ENCODE measurements around the gene OIT3. TPM values are rescaled to one million over a fixed set of nuclear protein-coding genes. Genes with fewer than 3 reads are reported as not detected.
"Not testable (repeated sequence)": the region's sequence is repeated elsewhere in the genome, so short reads cannot be mapped to it uniquely, and the experiment has no call there.

Gene OIT3
- polyA plus RNA-seq, 1 experiment: not detected

GRCh38 chr10:72895236-72895850 lies 1.8 kb downstream of the OIT3 start:
- peaks cover 3% of the 10 kb centered on the region for H3K27me3 ChIP-seq (ENCODE audit: control insufficient read depth, insufficient read depth, low read length)
- ChIA-PET POLR2A (no interaction called here), CTCF (interaction anchor here (0.5 kb wide), 1 partner anchor 520 kb away, joined by 3 read pairs; no protein-coding TSS in a partner anchor)
- H3K9me3 ChIP-seq (ENCODE audit: control insufficient read depth, insufficient read depth, low read length): no peaks in the 10 kb centered on the region
- H3K4me3 ChIP-seq (ENCODE audit: low read depth, low read length): no peak overlapping the region
- no peak for DNase-seq (ENCODE audit: low read depth, low spot score)
- no peak overlapping the region for H3K27ac ChIP-seq (ENCODE audit: low read depth, low read length)
- no peak for TF ChIP-seq CTCF (IDR thresholded peaks at IDR 0.05; ENCODE audit: low read depth, low read length)

- no peak for TF ChIP-seq CTCF (IDR thresholded peaks at IDR 0.05; ENCODE audit: low read depth, low read length)
- no peaks in the 10 kb centered on the region for H3K9me3 ChIP-seq (ENCODE audit: control insufficient read depth, insufficient read depth, low read length)
- ChIA-PET POLR2A (no interaction called here), CTCF (no interaction called here)
- no peak for DNase-seq (ENCODE audit: low read depth, low spot score)
- H3K4me3 ChIP-seq (ENCODE audit: low read depth, low read length): no peak overlapping the region
- H3K27ac ChIP-seq (ENCODE audit: low read depth, low read length): no peak overlapping the region
- peaks cover 3% of the 10 kb centered on the region for H3K27me3 ChIP-seq (ENCODE audit: control insufficient read depth, insufficient read depth, low read length)
Observed at GRCh38 chr10:72898616-72899015, 5.1 kb downstream of the OIT3 start.

GRCh38 chr10:72899545-72899944 lies 6.0 kb downstream of the OIT3 start:
- peaks cover 3% of the 10 kb centered on the region for H3K27me3 ChIP-seq (ENCODE audit: control insufficient read depth, insufficient read depth, low read length)
- H3K4me3 ChIP-seq (ENCODE audit: low read depth, low read length): no peak overlapping the region
- no peaks in the 10 kb centered on the region for H3K9me3 ChIP-seq (ENCODE audit: control insufficient read depth, insufficient read depth, low read length)
- CTCF ChIA-PET: no interaction called here
- no peak overlapping the region for H3K27ac ChIP-seq (ENCODE audit: low read depth, low read length)
- POLR2A ChIA-PET: no interaction called here
- TF ChIP-seq CTCF (IDR thresholded peaks at IDR 0.05; ENCODE audit: low read depth, low read length): no peak
- no peak for DNase-seq (ENCODE audit: low read depth, low spot score)

GRCh38 chr10:72903941-72904446 lies 10.5 kb downstream of the OIT3 start:
- H3K27me3 ChIP-seq (ENCODE audit: control insufficient read depth, insufficient read depth, low read length); POLR2A ChIA-PET; DNase-seq (ENCODE audit: low read depth, low spot score); H3K9me3 ChIP-seq (ENCODE audit: control insufficient read depth, insufficient read depth, low read length); CTCF ChIA-PET; H3K27ac ChIP-seq (ENCODE audit: low read depth, low read length); H3K4me3 ChIP-seq (ENCODE audit: low read depth, low read length): not testable (repeated sequence)

GRCh38 chr10:72904806-72905205 lies 11.3 kb downstream of the OIT3 start:
- Histone ChIP-seq H3K27ac (ENCODE audit: low read depth, low read length) (no peak overlapping the region), H3K9me3 (ENCODE audit: control insufficient read depth, insufficient read depth, low read length) (no peaks in the 10 kb centered on the region), H3K27me3 (ENCODE audit: control insufficient read depth, insufficient read depth, low read length) (peaks cover 4% of the 10 kb centered on the region), H3K4me3 (ENCODE audit: low read depth, low read length) (no peak overlapping the region)
- no peak for TF ChIP-seq CTCF (IDR thresholded peaks at IDR 0.05; ENCODE audit: low read depth, low read length)
- CTCF ChIA-PET: no interaction called here
- DNase-seq (ENCODE audit: low read depth, low spot score): no peak
- POLR2A ChIA-PET: no interaction called here

Data from AG04450 (cell line).